GM12891 (cell line): ENCODE data around the gene PCDH9.

ENCODE experiments used
- PAX5 ChIP-seq: IDR thresholded peaks from 2 replicates; pipeline ENCODE4 v1.6.1; 2011; ENCODE audit warnings: low read length, moderate library complexity, mild to moderate bottlenecking; ENCODE audit not compliant: insufficient read depth, severe bottlenecking
- POLR2A ChIP-seq: IDR thresholded peaks from 2 replicates; pipeline ENCODE4 v1.6.1; 2011; ENCODE audit warnings: low read depth, low read length, control low read depth
- POLR2AphosphoS5 ChIP-seq: IDR thresholded peaks from 2 replicates; pipeline ENCODE4 v1.6.1; 2011; ENCODE audit warnings: low read depth, low read length, control low read depth
- POU2F2 ChIP-seq: IDR thresholded peaks from 2 replicates; pipeline ENCODE4 v1.6.1; 2011; ENCODE audit warnings: low read depth, mild to moderate bottlenecking, control low read depth, low read length, moderate library complexity
- TAF1 ChIP-seq: IDR thresholded peaks from 2 replicates; pipeline ENCODE4 v1.6.1; 2011; ENCODE audit warnings: low read depth, low read length, control low read depth

DNA sequence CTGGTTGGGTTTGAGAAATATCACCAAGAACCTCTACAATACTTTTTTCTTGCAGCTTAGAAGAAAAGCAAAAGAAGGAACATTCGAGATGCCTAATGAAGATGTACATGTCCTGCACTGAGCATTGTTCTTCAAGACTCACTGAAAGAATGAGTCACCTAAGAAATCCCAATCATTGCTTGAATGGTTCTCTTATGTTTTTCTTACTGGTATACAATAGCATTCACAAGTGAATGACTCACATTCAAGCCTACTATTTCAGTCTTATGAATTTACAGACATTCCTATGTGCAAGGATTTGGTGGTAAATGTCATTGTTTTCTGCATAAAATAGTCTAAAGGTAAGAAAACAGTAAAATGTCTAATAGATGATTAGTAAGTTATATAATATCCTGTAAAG, 594.6 kb downstream of the PCDH9 start:
- TF ChIP-seq PAX5: no peak
- TF ChIP-seq POLR2A: no peak
- no peak for TF ChIP-seq POLR2AphosphoS5
- no peak for TF ChIP-seq TAF1
- TF ChIP-seq POU2F2: no peak
